Activated CD4-positive, alpha-beta T cell treated with anti-CD3 and anti-CD28 coated beads for 4 hours (primary cell): ENCODE results near the gene KRTAP10-7.
"Not testable (repeated sequence)": the region's sequence is repeated elsewhere in the genome, so short reads cannot be mapped to it uniquely, and the experiment has no call there.

Source experiments
- DNase-seq, 2 donors: peaks; one replicate each; pipeline ENCODE4 v3.0.0-alpha.2; 2020

KRTAP10-7 gene, protein sequence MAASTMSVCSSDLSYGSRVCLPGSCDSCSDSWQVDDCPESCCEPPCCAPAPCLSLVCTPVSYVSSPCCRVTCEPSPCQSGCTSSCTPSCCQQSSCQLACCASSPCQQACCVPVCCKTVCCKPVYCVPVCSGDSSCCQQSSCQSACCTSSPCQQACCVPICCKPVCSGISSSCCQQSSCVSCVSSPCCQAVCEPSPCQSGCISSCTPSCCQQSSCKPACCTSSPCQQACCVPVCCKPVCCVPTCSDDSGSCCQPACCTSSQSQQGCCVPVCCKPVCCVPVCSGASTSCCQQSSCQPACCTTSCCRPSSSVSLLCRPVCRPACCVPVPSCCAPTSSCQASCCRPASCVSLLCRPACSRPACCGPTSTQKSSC

DNA sequence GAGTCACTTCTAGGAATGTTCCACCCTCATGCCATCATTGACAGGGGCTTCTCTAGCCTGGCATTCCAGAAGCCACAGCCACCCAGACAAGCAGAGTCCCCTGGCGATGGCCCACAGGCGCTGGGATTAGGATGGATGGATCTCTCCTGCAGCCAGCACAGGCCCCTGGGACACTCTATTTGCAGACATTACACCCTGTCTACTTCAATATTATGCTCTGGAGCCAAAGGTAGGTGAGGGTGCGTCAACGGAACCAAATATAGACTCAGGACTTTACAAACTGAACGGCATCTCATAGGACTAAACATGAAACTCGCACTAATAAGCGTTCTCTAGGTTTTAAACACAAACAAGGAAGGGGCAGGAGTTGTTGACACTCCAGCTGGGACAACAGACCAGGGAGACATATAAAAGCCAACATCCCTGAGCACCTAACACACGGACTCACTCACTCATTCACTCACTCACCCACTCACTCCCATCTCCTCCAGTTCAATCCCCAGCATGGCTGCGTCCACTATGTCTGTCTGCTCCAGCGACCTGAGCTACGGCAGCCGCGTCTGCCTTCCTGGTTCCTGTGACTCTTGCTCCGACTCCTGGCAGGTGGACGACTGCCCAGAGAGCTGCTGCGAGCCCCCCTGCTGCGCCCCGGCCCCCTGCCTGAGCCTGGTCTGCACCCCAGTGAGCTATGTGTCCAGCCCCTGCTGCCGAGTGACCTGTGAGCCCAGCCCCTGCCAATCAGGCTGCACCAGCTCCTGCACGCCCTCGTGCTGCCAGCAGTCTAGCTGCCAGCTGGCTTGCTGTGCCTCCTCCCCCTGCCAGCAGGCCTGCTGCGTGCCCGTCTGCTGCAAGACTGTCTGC, at the start of gene KRTAP10-7:
TSS of gene KRTAP10-7 (plus strand) at position 480 of the 861 bp plus-strand sequence. CDS start at position 505, 25 bp downstream.
- not testable (repeated sequence) for DNase-seq

DNA sequence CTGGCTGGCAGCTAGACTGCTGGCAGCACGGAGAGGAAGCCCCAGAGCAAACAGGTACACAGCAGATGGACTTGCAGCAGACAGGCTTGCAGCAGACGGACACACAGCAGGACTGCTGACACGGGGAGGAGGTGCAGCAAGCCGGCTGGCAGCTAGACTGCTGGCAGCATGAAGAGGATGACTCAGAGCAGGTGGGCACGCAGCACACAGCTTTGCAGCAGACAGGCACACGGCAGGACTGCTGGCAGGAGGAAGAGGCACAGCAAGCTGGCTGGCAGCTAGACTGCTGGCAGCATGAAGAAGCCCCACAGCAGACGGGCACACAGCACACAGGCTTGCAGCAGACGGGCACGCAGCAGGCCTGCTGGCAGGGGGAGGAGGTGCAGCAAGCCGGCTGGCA, 49.6 kb upstream of the KRTAP10-7 start:
- no peak for DNase-seq

DNA sequence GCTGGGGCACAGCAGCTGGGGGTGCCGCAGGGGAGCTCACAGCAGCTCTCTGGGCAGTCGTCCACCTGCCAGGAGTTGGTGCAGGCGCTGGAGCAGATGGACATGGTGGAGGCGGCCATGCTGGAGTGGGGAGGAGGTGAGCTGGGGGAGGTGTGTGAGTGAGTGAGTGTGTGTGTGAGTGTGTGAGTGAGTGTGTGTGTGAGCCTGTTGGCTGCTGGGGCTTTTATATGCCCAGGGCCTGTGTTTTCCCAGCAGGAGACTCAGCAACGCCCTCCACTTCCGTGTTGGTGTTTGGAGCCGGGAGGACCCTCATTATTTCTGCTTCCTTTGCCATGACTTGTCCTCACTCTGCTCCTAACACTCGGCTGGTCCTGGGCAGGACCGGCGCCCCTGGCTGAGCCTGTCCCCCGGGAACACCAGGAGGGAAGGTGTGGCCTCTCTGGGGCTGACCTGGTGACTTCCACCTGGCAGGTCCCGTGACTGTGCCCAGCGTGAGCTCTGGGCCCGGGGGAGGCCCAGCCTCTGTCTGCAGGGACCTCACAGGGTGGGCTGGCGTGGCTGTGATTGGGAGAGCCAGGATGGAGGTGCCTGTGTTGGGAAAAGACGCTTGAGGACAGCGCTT, 48.9 kb upstream of the KRTAP10-7 start, which contains the start of gene KRTAP10-2:
TSS of gene KRTAP10-2 (minus strand) at position 166 of the 622 bp plus-strand sequence. CDS start at position 119, 47 bp downstream.
- no peak for DNase-seq

DNA sequence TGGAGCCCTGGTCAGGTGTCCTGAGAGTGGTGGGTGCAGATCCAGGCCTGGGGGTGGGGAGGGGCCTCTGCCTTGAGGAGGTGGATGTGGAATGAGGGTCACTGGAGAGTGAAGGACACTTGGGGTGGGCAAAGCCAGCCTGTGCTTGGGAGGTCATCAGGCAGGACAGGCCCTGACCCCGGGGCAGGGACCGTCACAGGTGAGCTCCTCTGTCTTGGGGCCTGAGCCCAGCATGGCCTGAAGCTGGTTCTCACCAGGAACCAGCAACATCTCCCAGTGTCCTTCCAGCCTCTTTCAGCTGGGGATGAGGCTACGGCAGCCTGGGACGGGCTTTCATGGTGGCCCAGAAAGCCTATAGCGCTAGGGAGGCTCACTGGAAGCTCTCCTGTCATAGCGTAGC, 48.3 kb upstream of the KRTAP10-7 start:
- no peak for DNase-seq

DNA sequence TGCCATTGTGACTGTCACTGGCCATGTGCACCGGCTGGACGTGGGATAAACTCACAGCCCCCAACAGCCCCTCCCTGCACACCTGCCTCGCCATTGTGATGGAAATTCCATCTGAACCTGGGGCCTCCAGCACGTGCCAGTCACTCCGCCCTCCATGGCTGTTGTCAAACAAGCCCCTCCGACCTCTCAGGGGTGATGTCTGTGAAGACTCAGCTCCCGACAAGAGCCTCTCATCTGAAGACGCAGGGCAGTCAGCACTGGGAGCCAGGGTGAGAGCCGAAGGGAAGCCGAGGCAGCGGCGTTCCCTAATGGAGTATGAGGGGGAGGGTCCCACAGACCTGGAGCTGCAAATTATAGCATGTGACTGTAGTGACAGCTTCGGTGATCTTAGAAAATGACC, 47.7 kb upstream of the KRTAP10-7 start:
- no peak for DNase-seq

DNA sequence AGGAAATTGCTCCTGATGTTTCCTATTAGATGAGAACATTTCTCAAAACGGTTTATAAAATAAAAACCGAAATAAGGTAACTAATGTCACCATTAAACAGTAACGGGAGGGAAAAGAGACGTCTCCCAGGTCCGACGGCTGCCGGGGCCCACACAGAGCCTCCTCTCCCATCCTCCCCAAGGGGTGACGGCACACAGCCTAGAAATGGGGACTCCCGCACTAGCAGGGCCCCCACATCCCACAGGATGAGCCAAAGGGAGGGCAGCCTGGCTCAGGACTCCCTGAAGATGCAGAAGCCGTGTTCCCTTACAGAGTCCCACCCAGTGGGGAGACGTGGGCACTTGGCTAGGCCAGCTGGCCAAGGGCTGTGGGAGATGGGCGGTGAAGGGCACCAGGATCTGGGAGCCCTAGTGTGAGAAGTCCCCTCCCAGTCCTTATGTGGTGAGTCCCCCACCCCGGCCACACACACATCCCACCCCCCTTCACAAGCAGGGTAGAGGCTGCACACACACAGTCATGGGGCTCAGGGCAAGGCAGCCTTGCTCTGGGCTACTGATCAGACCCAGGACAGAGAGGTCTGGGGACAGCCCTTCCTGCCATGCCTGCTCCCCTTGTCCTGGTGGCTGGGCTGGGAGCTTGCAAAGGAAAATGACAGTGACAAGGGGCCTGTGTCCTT, 45.1 kb upstream of the KRTAP10-7 start:
- DNase-seq: no peak

DNA sequence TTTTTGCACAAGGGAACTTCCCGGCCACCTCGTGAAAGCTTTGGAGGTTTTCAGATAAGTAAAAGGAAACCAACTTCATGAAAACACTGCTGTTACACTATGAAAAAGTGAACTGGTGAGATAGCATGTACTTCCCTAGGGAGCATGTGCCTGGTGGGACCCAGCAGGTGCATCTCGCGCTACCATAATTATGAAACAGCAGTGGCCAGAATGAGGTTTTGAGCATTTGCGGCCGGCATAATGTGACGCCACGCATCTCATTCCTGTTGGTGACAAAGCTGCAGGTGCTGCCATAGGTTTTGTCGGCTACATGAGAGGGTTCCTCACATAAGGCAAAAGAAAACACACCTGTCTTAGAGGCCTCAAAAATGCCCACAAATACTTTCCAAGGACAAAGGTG, 43.5 kb upstream of the KRTAP10-7 start:
- no peak for DNase-seq

DNA sequence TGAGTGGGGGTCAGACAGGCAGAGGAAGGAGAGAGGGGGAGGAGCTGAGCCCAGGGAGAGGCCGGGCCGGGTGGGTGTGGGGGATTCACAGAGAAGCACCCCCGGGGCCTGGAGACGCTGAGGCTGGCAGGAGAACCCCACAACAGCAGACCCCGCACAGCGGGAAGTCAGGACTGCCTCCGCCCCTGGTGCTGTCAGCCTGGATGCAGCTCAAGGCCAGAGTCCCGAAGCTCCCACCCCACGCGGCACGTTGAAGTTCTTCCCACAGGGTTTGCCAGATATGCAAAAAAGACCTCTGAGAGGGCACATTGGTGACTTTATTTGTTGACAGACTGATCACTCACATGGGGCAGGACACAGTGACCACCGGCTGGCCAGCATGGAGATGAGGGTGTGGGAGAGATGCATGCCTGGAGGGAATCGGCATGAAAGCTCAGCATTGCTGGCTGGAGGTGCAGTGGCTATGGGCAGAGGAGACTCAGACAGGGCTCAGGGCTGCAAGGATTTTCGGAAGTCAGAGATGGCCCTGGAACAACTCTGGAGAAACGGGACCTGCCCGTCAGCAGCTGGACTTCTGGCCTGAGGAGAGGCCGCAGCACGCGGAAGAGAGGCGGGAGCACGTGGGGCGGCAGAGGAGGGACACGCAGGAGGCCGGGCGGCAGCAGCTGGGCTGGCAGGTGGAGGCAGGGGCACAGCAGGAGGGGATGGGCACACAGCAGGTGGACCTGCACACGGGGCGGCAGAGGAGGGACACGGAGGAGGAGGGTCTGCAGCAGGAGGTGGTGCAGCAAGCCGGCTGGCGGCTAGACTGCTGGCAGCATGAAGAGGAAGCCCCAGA, 42.7 kb upstream of the KRTAP10-7 start:
- DNase-seq: no peak

DNA sequence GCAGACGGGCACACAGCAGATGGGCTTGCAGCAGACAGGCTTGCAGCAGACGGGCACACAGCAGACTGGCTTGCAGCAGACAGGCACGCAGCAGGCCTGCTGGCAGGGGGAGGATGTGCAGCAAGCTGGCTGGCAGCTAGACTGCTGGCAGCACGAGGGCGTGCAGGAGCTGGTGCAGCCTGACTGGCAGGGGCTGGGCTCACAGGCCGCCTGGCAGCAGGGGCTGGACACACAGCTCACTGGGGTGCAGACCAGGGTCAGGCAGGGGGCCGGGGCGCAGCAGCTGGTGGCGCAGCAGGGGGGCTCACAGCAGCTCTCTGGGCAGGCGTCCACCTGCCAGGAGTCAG, 42.1 kb upstream of the KRTAP10-7 start:
- DNase-seq: not testable (repeated sequence)

DNA sequence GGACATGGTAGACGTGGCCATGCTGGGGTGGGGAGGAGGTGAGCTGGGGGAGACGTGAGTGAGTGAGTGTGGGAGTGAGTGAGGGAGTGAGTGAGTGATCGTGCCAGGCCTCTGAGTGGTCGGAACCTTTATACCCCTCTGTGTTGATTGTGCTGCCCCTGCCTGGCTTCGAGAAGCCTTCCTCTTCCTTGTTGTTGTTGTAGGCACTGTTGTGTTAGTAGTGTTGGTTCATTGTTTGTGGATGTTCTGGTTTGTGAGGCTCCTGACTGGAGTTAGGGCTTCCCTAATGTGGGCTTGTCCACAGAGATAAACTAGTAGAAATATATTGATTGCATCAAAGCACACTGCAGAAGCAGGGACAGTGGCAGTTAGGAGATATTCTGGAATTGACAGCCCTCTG, 41.7 kb upstream of the KRTAP10-7 start, which contains the start of gene KRTAP10-3:
TSS of gene KRTAP10-3 (minus strand) at position 101 of the 400 bp plus-strand sequence. CDS start at position 21, 80 bp downstream.
- DNase-seq: no peak

DNA sequence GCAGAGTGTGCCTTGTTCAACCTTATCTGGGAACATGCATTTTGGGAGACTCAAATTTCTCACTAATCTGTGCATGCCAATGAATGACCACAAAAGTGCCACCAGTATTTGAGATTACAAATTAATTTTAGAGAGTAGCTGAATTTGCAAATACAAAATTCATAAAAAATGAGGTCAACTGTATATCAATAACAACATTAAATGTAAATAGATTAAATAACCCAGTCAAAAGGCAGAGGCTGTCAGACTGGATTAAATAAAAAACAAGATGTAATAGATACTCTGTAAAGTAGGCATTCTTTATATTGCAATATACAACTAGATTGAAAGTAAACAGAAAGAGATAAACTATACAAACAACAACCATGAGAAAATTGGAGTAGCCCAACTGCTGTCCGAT, 36.3 kb upstream of the KRTAP10-7 start:
- DNase-seq: no peak

DNA sequence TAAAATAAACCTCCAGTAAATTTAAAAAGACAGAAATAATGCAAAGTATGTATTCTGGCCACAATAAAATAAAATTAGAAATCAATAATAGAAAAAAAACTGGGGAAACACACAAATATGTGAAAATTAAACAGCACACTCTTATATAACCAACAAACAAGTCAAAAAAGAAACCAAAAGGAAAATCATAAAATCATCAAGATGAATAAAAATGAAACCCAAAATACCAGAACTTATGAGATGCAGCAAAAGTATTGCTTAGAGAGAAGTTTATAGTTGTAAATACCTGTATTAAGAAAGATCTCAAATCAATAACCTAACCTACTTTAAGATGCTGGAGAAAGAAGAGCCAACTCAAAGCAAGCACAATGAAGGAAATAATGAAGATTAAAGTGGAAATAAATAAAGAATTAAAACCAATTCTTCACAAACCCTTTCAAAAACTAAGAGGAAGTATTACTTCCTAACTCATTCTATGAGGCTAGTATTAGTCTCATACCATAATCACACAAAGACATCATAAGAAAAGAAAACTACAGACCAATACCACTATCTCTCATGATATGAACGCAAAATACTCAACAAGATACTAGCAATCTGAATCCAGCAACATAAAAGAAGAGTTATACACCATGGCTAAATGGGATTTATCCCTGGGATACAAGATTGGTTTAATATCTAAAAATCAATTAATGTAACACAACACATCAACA, 35.4 kb upstream of the KRTAP10-7 start:
- DNase-seq: no peak

DNA sequence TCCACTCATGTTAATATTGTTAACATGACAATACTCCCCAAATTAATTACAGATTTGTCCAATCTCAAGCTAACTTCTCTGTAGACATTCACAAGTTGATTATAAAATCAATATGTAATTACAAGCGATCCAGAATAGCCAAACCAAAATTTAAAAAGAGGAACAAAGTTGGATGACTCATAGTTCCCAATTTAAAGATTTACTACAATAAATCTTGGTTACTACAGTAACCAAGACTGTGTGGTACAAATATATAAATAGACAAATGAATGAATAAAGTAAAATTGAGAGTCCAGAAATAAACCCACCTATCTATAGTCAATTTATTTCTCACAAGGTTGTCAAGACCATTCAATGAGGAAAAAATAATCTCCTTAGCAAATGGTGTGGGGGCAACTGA, 34.0 kb upstream of the KRTAP10-7 start:
- no peak for DNase-seq

DNA sequence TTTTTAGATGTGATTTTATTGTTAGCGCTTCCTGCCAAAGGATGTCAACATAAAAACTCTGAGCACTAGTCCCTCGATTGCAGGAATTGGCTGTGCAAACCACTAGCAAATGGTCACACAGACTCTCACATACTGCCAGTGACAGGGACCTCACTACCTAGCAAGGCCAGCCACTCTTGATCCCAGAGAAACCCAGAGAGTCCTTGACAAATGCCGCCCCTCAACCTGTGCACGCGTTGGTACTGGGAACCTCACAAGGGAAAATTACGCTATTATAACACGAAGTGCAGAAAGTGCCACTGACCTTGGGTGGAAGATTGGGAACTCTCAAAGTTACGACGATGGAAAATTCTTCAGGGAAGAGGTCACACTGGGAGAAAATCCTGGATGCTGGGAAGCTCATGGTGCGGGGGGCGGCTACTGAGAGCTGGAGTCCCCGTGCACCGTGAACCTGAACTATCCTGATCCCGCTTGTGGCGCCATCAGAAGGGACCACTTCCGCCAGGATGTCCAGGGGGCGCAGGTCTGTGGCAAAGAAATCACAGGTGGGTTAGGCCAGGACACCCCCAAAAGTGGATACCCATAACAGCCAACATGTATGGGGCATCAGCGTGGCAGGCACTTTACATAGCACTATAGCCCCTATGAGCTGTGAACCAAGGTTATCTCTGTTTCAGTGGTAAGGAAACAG, 32.8 kb upstream of the KRTAP10-7 start:
- DNase-seq: no peak

DNA sequence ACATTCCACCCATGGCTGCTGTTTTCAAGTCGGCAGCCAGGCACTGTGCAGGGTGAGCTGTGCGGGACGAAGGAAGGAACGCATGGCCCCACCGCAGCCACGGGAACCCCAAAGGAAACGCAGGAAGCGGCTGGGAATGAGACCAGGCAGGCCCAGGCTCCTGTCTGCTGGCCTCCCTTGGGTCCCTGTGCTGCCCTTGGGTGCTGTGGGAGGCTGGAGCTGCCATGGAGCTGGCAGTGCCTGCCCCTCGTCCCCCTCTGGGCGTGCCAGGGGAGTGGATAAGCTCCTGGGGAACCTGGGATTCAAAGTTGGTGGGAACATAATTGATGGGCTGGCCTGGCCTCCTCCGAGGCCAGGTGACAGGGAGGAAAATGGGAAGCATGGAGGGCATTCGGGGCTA, 32.1 kb upstream of the KRTAP10-7 start:
- no peak for DNase-seq

DNA sequence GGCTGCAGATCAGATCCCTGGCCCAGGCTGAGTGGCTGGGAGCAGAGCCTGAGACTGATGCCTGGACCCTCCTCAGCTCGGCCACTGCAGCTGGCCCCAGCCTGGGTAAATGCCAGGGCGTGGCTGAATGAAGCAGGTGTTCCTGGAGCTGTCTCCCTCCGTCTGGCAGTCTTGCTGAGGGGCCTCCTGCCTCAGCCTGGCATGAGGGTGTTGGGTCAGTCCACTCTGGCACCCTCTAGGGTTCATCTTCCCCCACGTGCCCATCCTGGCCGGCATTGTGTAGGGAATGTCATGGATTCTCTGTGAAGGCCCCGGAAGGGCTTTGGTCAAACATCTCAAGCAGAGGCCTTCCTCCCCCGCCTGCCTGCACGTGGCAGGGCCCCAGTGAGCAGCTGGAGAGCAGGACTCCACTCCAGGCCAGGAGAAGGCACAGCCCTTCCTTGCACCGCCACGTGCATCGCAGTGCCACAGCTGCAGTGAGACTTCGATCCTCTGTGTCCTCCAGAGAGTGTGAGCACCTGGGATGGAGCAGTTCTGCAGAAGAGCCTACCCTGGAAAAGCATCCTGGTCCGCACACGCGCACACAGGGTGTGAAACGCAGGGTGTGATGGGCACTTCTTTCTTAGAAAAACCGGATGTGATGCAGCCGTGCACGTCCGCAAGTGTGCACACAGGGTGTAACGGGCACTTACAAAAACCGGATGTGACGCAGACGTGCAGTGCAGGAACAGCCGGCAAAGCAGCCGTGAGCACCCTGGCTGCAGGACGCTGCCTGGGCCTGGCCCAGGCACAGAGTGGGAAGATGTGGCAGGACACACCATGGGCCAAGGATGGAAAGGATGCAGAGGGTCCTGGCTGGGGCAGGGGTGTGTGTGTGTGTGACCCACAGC, 31.5 kb upstream of the KRTAP10-7 start:
- no peak for DNase-seq

DNA sequence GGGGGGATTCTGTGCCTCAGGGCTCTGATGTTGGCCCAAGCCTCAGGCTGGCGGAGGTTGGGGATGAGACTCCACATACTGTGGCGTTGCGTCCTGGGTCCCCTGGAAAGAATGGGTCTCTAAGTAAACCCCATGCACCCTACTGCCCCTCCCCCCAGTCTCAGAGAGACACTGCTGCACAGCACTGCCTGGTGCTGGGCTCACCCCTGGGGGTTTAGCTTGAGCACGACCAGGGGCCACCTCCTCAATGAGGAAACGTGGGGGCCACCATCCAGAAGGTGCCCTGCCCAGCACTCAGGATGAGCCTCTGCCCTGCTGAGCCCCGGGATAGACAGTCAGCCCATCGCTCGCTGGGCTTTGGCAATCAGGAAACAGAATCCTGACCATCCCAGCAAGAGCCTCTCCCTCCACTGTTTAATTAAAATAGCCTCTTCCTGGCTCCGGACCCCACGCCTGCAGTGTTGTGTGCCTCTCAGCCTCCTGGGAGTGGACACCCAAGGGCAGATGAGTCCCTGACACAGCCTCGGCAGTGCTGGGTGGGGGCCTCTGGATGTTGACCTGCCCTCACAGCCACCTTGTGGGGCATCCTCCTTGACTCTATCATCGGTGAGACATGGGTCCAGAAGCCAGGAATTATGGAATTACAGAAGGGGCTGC, 30.4 kb upstream of the KRTAP10-7 start:
- DNase-seq: no peak

DNA sequence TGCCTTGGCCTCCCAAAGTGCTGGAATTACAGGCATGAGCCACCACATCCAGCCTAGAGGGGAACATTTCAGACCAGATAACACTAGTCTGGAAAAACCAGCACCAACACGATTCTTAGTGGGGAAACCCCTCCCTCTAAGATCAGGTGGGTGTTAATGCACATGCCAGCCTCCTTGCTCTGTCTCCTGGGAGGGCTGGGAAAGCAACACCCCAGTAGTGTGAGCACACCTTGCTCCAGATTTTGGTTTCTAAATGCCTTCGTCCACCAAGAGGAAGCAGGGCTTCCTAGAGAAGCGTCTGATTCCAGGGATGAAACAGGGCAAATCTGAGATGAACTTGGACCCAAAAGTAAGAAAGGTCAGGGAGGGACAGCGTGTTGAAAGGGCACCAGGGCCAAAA, 29.1 kb upstream of the KRTAP10-7 start:
- no peak for DNase-seq
